Measurements from ENCODE around the gene ENTPD2.
"Not testable (repeated sequence)": the region's sequence is repeated elsewhere in the genome, so short reads cannot be mapped to it uniquely, and the experiment has no call there.

Gene ENTPD2

DNA sequence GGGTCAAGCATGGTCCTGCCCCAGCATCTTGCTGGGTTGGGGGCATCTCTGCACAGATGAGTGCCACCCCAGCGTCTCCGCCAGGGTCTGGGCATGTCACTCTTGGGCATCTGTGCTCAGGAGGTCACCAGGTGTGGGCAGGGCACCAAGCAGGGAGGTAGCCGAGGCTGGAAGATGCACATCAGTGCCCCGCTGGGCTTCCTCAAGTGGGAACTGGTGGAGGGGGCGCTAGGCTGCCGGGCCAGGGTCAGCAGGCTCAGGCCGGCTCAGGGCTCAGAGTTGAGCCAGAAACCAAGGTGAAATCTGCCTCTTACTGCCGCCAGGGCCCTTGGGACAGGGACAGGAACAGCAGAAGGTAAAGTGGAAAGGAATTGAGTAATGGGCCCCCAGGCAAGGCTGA is 17.9 kb downstream of the ENTPD2 start:
- no peak for DNase-seq
- H3K36me3 Mint-ChIP-seq, result no peaks in the 10 kb centered on the region
- no peak overlapping the region for H3K4me3 Mint-ChIP-seq
- no peak for ATAC-seq (replicated peaks)
- no peaks in the 10 kb centered on the region for H3K9me3 Mint-ChIP-seq
- H3K4me1 Mint-ChIP-seq, result peaks cover 28 to 44% of the 10 kb centered on the region in 2 donors
- peaks cover 5 to 24% of the 10 kb centered on the region in 2 donors for H3K27me3 Mint-ChIP-seq
- H3K27ac Mint-ChIP-seq, result no peak overlapping the region

DNA sequence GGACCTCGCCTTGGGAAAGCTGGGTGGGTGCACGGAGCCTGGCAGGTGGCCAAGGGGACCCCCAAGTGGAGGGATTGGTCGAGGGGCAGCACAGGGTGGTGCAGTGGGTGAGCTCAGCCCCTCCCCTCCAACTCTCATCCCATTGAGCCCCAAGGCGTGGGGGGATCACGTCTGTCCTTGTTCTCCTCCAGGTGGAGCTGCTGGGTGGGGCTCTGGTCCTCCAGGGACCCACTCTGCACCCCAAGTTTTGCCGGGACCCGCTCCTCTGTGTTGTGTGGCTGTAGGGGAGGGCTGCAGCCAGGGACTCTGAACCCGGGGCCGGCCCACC is 18.4 kb downstream of the ENTPD2 start:
- Mint-ChIP-seq H3K36me3 (peaks cover 0 to 3% of the 10 kb centered on the region in 2 donors), H3K4me3 (peak overlapping the region; percentile 73 to 75), H3K27ac (peak overlapping the region; percentile 94), H3K4me1 (peaks cover 32 to 49% of the 10 kb centered on the region in 2 donors), H3K9me3 (no peaks in the 10 kb centered on the region), H3K27me3 (peaks cover 5 to 20% of the 10 kb centered on the region in 2 donors)
- DNase-seq, result no peak
- no peak for ATAC-seq (replicated peaks)

GRCh38 chr9:137034709-137035506 is 19.0 kb downstream of the ENTPD2 start:
- peak overlapping the region; percentile 94 for H3K27ac Mint-ChIP-seq
- ATAC-seq (replicated peaks), result peak; percentile 79
- peaks cover 0 to 16% of the 10 kb centered on the region in 2 donors for H3K27me3 Mint-ChIP-seq
- DNase-seq, result peak; percentile 82
- peaks cover 0 to 3% of the 10 kb centered on the region in 2 donors for H3K36me3 Mint-ChIP-seq
- H3K4me3 Mint-ChIP-seq, result peak overlapping the region; percentile 73 to 75
- H3K9me3 Mint-ChIP-seq, result no peaks in the 10 kb centered on the region
- peaks cover 36 to 54% of the 10 kb centered on the region in 2 donors for H3K4me1 Mint-ChIP-seq

GRCh38 chr9:137034039-137034708 is 19.7 kb downstream of the ENTPD2 start:
- ATAC-seq (replicated peaks), result peak in 1 of 2 donors; percentile 3
- DNase-seq, result no peak

GRCh38 chr9:137033481-137033880 is 20.4 kb downstream of the ENTPD2 start:
- Mint-ChIP-seq H3K4me1 (peaks cover 46 to 69% of the 10 kb centered on the region in 2 donors), H3K4me3 (peak overlapping the region in 1 of 2 donors; percentile 60)
- not testable (repeated sequence) for DNase-seq; H3K27ac Mint-ChIP-seq; ATAC-seq (replicated peaks); H3K9me3 Mint-ChIP-seq; H3K36me3 Mint-ChIP-seq; H3K27me3 Mint-ChIP-seq

More at GRCh38 chr9:137034039-137034708, 19.7 kb downstream of the ENTPD2 start:
- Mint-ChIP-seq H3K9me3 (no peaks in the 10 kb centered on the region), H3K27ac (peak overlapping the region; percentile 94), H3K4me1 (peaks cover 42 to 62% of the 10 kb centered on the region in 2 donors), H3K4me3 (peak overlapping the region; percentile 73 to 75), H3K36me3 (peaks cover 0 to 3% of the 10 kb centered on the region in 2 donors), H3K27me3 (peaks cover 0 to 12% of the 10 kb centered on the region in 2 donors)

DNA sequence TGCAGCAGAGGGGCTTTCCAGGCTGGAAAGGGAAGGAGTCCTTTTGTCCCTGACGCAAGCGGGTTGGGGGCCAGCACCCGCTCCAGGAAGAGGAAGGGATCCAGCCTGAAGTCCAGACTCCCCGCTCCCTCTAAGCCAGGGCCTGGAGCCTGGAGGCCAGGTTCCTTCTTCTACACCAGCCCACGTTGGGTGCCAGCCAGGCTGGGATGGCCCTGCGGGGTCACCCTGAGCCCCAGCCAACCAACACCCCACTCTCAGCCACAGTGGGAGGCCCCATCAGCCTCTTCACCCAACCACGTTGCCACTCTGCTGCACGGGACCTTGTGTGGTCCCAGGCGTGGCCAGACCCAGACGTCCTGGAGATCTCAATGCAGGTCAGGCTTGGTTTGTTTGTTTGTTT is 21.0 kb downstream of the ENTPD2 start:
- DNase-seq, result no peak
- Mint-ChIP-seq H3K9me3 (no peaks in the 10 kb centered on the region), H3K4me3 (peak overlapping the region; percentile 60 to 64), H3K36me3 (peaks cover 0 to 3% of the 10 kb centered on the region in 2 donors), H3K4me1 (peaks cover 46 to 70% of the 10 kb centered on the region in 2 donors), H3K27me3 (no peaks in the 10 kb centered on the region), H3K27ac (peak overlapping the region; percentile 31)
- ATAC-seq (replicated peaks), result no peak

- no peaks in the 10 kb centered on the region for H3K27me3 Mint-ChIP-seq
- H3K36me3 Mint-ChIP-seq, result peaks cover 0 to 3% of the 10 kb centered on the region in 2 donors
- H3K27ac Mint-ChIP-seq, result peak within 1 kb of the TSS; percentile 78
- peak within 1 kb of the TSS; percentile 64 to 72 for H3K4me3 Mint-ChIP-seq
- no peaks in the 10 kb centered on the region for H3K9me3 Mint-ChIP-seq
- ATAC-seq (replicated peaks) (peak; percentile 16 to 44), DNase-seq (no peak)
- peaks cover 49 to 70% of the 10 kb centered on the region in 2 donors for H3K4me1 Mint-ChIP-seq
Observed at GRCh38 chr9:137031904-137032640, 21.8 kb downstream of the ENTPD2 start, which contains the start of gene FUT7. Gene FUT7 (minus strand): TSS chr9:137032088. CDS start chr9:137031991, 97 bp downstream.

DNA sequence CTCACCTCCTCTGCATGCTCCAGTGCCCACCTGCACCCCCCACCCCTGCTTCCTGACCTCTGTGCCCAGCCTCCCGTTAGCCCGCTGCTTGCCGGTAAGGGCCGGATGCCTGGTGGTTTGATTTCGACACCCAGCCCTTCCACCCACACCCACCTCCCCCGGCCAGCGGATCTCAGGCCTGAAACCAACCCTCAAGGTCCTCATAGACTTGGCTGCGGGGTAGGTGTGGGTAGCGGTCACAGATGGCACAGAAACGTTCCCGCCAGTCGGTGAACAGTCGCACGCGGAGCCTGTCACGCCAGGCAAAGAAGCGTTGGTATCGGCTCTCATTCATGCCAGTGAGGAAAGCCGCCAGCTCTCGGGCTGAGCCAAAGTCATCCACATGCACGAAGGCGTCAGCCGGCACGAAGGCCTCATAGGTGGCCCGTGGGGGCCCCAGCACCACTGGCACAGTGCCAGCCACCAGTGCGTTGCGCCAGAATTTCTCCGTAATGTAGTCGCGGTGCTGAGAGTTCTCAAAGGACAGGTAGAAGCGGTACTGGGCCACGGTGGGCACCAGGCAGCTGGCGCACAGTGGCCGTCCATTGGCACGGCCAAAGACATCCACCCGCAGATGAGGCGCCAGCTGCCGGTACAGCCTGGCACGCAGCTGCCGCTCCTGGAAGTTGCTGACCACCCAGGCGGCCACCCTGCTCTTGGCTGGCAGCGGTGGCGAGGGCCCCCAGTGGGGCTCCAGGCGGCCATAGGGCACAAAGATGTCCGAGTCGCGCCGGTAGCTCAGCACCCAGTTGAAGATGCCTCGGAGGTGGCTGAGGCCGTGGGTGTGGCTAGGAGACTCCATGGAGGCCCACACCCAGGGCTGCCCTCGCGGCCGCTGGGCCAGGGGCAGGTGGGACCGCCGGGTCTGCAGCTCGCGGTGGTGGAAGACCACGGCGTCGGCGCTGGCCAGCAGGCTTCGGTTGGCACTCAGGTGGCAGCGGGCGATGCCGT is 23.0 kb downstream of the ENTPD2 start:
- peak; percentile 7 to 17 for ATAC-seq (replicated peaks)

GRCh38 chr9:137030006-137030405 is 23.9 kb downstream of the ENTPD2 start:
- ATAC-seq (replicated peaks) (no peak), DNase-seq (no peak)
- Mint-ChIP-seq H3K9me3 (no peaks in the 10 kb centered on the region), H3K4me1 (peaks cover 50 to 64% of the 10 kb centered on the region in 2 donors), H3K27me3 (no peaks in the 10 kb centered on the region), H3K27ac (peak overlapping the region; percentile 78), H3K4me3 (peak overlapping the region; percentile 64 to 72), H3K36me3 (peaks cover 0 to 3% of the 10 kb centered on the region in 2 donors)

More for the DNA sequence above, 23.0 kb downstream of the ENTPD2 start:
- peak; percentile 64 for DNase-seq
- H3K36me3 Mint-ChIP-seq, result peaks cover 0 to 3% of the 10 kb centered on the region in 2 donors
- H3K4me1 Mint-ChIP-seq, result peaks cover 54 to 70% of the 10 kb centered on the region in 2 donors
- no peaks in the 10 kb centered on the region for H3K27me3 Mint-ChIP-seq
- no peaks in the 10 kb centered on the region for H3K9me3 Mint-ChIP-seq
- peak overlapping the region; percentile 62 to 64 for H3K4me3 Mint-ChIP-seq
- peak overlapping the region; percentile 78 for H3K27ac Mint-ChIP-seq

- ATAC-seq (replicated peaks) (peak; percentile 49 to 54), DNase-seq (peak; percentile 69)
- peak overlapping the region; percentile 72 to 77 for H3K4me3 Mint-ChIP-seq
- no peaks in the 10 kb centered on the region for H3K27me3 Mint-ChIP-seq
- peaks cover 0 to 3% of the 10 kb centered on the region in 2 donors for H3K36me3 Mint-ChIP-seq
- no peaks in the 10 kb centered on the region for H3K9me3 Mint-ChIP-seq
- H3K4me1 Mint-ChIP-seq, result peaks cover 43 to 57% of the 10 kb centered on the region in 2 donors
- peak overlapping the region; percentile 86 for H3K27ac Mint-ChIP-seq
Observed at GRCh38 chr9:137029058-137029936, 24.6 kb downstream of the ENTPD2 start.

GRCh38 chr9:137028263-137029057 is 25.4 kb downstream of the ENTPD2 start:
- H3K4me3 Mint-ChIP-seq, result peak overlapping the region; percentile 71 to 77
- H3K36me3 Mint-ChIP-seq, result peaks cover 0 to 3% of the 10 kb centered on the region in 2 donors
- peak; percentile 30 to 33 for ATAC-seq (replicated peaks)
- DNase-seq, result no peak
- peak overlapping the region; percentile 71 for H3K27ac Mint-ChIP-seq
- no peaks in the 10 kb centered on the region for H3K27me3 Mint-ChIP-seq
- H3K9me3 Mint-ChIP-seq, result no peaks in the 10 kb centered on the region
- peaks cover 39 to 49% of the 10 kb centered on the region in 2 donors for H3K4me1 Mint-ChIP-seq

Measured in stimulated activated naive B cell treated with anti-CD40 and anti-IgM and Interleukin-4, amounts not matched to agents 10 μg/mL and 1 μg/mL and 100 μg/mL, for 72 hours (primary cell).